Measurements from ENCODE around the gene CDH4.
"Not testable (repeated sequence)": the region's sequence is repeated elsewhere in the genome, so short reads cannot be mapped to it uniquely, and the experiment has no call there.

CDH4 gene

DNA sequence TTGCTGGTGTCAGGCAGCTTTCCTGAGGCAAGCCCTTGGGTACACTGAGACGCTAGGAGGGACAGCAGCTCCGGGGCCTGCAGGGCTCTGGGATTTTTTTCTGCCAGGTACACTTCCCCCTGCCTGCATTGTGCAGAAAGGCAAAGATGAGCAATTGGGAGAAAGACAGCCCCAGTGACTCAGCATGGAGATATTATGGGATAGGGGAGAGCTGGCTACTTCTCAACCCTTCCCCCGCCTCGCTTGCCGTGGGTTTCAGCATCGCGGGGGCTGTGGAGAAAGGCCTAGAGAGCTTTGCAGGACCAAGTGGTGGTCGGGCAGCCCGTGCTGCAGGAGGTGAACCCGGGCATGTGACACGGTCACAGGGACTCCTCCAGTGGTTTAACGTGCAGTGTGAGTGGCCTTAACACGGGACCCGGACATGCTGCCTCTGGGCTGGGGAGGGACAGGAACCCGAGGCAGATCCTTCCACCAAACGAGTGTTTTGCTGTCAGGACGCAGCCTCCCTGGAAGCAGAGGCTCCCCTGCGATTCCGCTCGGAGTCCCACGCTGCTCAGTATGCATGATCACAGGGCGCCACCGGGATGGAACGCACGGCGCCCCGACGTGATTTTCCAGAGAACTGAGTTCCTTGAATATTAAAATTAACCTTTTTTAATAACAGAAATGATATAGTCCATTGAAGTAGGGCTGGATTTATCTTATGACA lies 139.9 kb downstream of the CDH4 start:
- FAIRE-seq: no peak

DNA sequence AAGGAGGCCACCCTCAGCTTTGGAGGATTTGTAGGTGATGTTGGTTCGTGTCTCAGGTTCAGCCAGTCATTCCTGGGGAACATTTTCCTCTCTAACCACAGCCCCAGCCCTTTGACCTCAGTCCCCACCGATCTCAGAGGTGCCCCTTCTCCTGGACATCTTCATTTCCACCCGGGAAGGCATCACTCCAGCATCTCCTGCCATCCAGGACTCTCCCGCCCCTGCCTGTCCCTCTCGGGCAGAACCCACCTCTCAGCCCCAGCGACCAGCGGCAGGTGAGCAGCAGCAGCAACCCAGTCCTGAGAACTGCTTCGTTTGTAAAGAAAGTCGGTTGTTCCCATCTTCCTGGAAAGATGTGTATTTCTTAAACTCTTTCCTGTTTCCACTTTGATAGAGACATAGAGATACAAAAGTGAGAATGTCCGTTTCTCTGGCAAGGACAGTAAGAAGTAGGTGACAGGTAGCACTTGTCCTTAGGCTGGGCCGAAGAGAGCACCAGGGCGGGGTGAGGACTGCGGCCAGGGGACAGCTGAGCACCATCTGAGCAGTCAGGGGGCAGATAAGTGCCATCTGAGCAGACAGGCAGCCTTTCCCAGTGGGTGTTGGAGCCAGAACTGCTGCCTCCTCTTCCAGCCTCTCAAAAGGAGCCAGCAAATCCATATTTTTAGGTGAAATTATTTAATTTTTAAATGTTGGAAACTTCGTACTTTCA lies 142.2 kb downstream of the CDH4 start:
- FAIRE-seq: no peak

DNA sequence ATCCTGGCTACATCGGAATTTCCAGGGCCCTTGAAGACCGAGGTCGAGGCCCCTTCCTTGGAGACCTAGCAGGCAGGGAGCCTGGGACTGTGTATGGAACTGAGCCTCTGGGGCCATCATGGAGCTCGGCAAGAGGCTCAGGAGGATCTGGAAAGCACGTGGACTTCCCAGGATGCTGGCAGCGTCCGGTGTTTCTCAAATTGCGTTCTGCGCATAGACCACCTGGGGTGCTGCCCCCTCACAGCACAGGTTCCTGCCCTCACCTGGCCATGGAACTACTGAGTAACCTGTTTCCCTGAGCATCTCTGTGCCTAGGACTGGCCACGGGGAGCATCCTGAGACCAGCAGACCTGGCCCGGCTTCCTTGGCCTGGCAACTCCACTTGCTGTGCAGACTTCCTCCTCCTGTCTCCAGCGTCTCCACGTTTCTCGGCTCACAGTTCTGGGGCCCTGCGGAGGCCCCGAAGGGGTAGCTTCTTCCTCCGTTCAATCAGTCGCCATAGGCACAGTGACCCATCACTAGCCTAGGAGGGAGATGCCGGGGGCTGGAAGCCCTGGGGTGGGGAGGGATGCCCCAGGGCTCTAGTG lies 144.3 kb downstream of the CDH4 start:
- no peak for FAIRE-seq

DNA sequence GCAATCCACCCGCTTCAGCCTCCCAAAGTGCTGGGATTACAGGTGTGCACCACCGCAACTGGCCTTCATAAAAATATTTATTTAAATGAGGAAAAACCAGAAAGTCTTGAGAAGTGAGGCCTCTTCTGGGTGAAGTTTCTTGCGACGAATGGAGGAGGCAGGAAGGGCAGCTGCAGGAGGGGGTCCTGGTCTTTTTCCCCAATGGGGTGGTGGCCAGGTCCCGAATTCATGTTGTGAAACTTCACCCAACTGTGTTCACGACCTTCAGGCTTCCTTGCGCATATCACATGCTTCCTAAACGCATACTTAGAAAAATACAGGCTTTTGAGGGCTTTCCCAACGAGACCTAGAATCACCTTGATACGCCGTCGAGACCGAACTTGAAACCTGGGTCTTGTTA lies 145.1 kb downstream of the CDH4 start:
- FAIRE-seq: no peak

- FAIRE-seq: no peak
Observed at GRCh38 chr20:61397790-61398189, 145.7 kb downstream of the CDH4 start.

DNA sequence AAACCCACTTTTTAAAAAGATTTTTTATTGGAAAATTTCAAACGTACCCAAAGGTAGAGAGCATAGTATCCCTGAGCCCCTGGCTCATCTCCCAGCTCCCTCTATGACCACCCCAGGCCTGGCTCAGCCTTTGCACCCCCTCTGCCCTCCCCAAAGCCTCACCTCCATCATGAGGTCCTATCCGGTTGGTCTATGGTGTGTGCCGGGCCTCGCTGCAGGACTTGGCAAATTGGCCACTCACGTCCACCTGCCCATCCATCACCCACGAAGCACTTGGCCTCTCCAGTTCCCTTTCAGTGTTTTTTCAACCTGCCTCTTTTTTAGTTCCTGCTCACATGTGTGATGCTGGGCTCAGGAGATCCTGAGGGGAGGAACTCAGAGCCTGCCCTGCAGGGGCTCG lies 147.4 kb downstream of the CDH4 start:
- no peak for FAIRE-seq

DNA sequence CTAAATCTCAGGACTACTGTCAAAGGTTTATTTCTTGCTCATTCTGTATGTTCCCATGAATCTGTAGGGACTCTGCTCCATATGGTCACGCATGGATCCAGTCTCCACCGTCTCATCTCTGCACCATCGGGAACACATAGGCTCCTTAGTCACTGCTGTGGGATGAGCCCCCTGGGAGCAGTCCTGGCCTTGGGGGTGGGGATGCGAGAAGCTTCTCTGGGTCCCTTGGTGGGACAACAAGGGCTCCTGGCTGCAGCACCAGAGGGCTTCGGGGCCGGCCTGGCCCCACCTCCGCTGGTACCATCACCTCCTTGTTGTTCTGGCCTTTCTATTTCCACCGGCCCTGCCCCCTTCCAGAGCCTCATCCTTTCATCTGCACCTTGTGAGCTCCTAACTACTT lies 148.4 kb downstream of the CDH4 start:
- FAIRE-seq: no peak

- no peak for FAIRE-seq
Observed at GRCh38 chr20:61404303-61404702, 152.2 kb downstream of the CDH4 start.

- no peak for FAIRE-seq
Observed at GRCh38 chr20:61405007-61405406, 152.9 kb downstream of the CDH4 start.

GRCh38 chr20:61406773-61407172 lies 154.7 kb downstream of the CDH4 start:
- FAIRE-seq: not testable (repeated sequence)

DNA sequence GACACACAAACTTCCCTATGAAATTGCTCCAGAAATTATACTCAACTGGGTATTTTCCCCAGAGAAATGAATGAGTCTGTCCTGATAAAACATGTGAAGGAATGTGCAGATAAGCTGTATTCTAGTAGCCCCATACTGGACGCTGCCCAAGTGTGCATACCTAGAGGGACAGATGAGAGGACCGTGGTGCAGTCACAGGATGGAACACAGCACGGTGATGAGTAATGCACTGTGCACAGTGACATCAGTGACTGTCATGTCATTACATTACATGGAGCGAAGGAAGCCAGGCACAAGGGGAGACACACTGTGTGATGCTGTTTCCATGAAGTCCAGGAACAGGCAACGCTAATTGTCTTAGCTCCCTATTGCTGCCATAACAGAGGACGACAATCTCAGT lies 155.5 kb downstream of the CDH4 start:
- FAIRE-seq: no peak

DNA sequence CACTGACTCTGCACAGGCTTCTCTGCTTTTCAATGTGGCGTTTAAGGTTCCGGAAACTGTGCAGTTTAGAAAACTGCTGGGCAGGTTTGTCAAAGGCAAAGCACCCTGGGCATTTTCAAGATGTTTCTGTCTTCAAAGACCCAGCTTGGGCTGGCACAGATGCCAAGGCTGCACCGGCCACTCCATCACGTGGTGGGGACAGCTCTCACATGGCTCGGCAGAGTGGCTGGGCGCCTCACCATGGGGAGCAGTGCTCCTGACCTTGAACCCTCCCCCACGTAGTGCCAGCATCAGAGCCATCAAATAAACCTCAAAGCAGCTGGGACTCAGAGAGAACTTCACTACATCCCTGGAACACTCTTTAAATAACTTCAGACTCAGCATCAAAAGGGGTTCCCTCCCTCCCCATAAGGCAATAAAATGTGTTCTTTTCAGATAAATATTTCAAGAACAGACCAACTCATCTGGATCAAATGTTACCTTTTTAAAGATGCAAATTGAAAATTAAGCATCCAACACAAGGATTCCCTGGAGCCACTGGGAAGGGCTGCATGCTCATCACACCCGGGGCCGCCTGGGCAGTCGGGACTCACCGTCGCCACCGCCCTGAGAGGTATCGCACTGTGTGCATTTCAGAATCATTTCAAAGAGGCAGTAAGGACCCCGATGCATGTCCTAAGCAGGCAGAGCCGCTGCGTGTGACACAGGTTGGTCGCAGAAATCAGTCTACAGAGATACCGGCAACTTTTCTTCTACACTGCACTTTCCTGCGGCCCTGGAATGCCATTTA lies 157.1 kb downstream of the CDH4 start:
- FAIRE-seq: no peak

GRCh38 chr20:61411743-61412142 lies 159.7 kb downstream of the CDH4 start:
- FAIRE-seq: no peak

GRCh38 chr20:61413752-61414151 lies 161.7 kb downstream of the CDH4 start:
- no peak for FAIRE-seq

DNA sequence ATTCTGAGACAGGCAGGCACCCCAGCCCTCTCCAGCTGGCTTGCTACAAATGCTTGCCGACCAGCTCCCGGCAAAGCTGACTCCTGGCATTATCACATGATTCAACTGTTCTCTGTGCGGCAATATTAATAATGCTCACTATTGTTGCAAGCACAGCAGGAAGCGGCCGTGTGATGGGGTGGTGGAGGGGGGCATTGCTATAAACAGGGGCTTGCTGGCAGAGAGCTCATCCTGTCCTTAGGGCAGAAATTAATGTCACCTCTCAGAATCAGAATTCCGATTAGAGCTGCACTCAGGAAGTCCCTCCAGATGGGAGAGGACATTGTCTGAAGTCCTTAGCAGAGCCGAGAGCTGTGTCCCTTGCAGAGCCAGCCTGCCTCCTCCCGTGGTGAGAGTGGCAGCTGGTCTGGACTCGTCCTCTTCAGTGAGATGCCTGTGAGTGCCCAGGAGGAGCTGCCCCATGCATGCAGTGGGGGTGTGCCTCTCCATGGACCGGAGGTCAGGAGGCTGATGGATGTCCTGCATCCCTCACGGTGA lies 162.5 kb downstream of the CDH4 start:
- FAIRE-seq: no peak

DNA sequence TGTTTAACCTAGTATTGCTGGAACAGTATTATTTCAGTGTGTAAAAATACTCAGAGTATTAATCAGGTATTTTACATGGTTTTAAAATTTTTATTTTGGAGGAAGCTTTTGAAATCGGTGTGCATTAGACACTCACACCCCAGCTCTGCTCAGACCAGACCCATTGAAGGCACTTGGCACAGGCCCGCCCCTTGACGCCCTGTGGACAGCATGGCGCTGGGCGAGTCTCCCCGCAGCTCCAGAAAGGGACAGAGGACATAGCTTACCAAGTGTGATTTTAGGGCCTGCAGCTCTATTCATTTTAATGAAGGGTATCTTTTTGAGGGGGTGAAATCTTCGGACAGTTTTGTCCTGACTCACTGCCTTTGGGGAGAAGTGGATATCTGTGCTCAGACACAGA lies 164.5 kb downstream of the CDH4 start:
- no peak for FAIRE-seq

DNA sequence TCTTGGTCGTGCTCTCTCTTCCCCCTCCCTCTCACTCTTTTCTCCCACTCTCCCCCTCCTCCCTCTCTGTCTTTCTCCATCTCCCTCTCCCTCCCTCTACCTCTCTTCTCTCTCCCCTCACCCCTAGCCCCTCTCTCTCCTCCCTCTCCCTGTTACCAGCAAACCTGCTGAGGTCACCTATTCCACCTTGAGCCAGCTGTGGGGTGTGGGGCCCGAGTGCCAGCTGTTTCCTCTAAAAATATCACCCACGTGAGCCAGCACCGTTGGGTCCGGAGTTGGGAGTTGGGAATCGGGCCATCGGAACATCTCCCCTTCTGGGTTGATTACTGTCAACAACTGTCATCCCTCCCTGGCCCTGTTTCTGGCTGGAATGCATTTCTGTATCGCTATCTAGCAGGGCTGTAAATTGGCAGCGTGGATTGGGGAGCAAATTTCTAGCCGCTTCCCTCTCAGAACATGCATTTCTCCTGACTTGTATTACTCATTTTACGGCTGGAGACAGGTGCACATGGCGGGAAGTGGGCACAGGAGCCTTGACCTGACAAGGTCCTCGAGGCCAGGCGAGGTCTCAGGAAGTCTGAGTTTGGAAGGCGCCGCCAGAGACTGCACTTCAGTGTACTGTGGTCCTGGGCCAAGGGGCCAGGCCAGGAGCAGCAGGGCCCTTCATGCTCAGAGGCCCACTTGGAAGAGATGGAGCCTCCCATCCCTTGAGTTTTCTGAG lies 165.3 kb downstream of the CDH4 start:
- no peak for FAIRE-seq

DNA sequence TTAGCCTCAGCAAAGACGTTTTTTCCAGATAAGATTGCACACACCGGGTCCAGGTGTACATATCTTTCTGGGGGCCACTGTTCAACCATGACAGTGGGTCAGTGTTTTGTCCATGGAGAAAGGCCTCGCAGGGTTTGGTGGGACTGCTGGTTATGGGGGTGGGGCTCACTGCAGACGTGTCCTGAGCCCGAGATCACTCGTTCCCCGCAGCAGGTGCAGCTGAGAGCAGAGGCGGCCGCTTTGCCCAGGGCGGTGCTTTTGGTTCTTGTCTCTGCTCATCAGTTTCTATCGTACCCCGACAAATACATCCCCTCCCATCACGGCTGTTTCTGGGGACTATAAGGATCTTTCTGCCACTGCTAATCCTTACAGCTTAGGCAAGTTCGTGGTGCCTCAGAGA lies 166.9 kb downstream of the CDH4 start:
- FAIRE-seq: no peak

DNA sequence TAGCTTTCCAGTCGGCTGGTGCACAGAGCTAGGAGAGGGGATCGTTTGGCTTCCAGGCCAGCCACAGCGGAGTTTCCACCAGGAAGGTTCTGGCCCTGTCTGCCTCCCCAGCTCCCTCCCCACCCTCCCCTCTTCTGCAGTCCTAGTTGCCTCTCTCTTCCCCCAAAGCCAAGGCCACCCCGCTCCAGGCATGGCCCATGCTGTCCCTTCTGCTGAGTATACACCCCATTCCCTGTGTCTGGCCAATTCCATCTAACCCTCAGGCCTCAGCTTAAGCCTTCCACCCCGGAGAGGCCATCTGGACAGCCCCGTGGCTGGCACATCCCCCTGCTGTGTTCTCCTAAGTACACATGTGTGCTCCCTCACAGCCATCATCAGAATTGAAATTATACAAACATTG lies 167.4 kb downstream of the CDH4 start:
- no peak for FAIRE-seq

DNA sequence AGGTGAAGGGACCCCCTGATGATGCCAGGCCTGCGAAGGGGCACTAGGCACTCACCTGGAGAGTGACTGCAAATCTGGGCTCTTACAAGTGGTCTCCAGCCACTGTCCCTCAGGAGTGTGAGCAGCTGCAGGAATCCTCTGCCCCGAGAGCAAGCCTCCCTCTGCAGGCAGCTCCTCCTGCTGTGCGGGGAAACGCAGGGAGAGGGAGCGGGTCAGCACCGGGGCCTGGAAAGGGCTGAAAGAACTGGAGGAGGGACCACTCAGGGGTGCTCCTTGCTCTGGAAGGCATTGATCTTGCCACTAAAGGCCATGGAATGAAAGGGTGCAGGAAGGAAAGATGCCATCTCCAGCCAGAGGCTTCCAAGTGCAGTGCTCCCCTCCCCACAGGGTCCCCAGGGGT lies 168.0 kb downstream of the CDH4 start:
- FAIRE-seq: no peak

DNA sequence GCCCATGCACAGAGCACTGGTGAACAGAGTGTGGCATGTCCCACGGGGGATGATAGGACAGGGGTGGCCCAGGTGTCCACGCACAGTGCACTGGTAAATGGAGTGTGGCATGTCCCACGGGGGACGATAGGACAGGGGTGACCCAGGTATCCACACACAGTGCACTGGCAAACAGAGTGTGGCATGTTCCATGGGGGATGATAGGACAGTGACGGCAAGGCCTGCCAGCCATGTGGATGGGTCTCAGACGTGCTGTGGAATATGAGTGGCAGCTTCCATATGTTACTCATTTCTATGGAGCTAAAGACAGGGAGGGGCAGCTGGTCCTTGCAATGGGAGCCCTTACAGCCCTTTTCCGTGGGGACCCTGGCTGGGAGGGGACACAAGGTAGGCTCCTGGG lies 168.7 kb downstream of the CDH4 start:
- no peak for FAIRE-seq

DNA sequence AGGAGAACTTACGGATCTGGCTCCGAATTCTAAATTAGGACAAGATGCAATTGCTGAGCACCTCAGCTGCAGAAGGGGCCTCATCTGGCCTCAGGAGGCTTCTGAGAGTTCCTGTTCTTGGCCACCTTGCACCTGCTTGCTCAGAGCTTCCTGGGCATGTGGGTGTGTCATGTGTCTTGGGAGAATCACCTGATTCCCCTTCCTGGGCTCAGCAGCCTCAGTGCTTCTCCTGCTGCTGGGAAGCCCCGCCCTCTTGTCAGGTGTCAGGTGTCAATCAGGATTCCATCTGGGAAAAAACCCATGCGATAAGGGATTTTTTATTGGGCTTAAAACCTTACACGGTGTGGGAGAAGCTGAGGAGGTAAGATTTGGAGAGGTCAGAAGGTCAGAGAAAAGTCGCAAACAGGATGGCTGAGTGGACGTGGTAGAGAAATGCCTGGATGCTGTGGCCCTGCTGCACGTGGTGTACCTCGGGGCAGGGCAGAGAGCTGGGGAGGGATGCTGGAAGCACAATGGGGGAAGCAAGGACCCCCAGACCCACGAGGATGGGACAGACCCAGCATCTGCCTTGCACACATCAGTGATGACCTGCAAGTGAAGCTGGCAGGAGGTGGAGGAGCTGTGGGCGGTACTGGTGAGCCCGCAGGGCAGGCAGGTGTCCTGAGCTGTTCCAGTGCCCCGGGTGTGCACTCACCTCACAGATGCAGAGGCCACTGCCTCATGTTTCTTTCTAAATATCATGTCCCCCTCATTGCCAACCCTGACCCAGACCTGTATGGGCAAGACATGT lies 170.8 kb downstream of the CDH4 start:
- FAIRE-seq: no peak
